IMR-90 (cell line): Measurements from ENCODE around the gene PYCR2. TPM values are rescaled to one million over a fixed set of nuclear protein-coding genes. Genes with fewer than 3 reads are reported as not detected.

Experiments used
- ATAC-seq: fragments of 200-7000 bp; cut with Tn5 transposase; 2 replicates; pipeline ENCODE4 v1.9.1; 2020; ENCODE audit warnings: low read depth, mild to moderate bottlenecking, moderate library complexity
- BruUV-seq: library from RNA; stranded (reverse); fragments of 400-500 nt; replicated peaks from 2 replicates; lab custom pipeline; 2021; lab: Mats Ljungman, UMichigan
- CTCF ChIA-PET: fragments of 300-600 bp; formaldehyde crosslinking; extraction: SDS; loops from one replicate; lab custom pipeline; 2021; ENCODE audit warnings: antibody characterized with exemption; lab: Yijun Ruan, JAX
- POLR2A ChIA-PET: fragments of 300-600 bp; sonication (Branson Sonifier 250); formaldehyde crosslinking; loops from one replicate; lab custom pipeline; 2022; ENCODE audit warnings: antibody characterized with exemption; ENCODE audit not compliant: unreplicated experiment; lab: Charles Lee
- DNase-seq: peaks from one replicate; pipeline ENCODE4 v3.0.0; 2013
- H2AFZ ChIP-seq: replicated peaks from 2 replicates; pipeline ENCODE3; 2013; ENCODE audit warnings: low read length, mild to moderate bottlenecking; ENCODE audit not compliant: poor library complexity
- H2AK5ac ChIP-seq: 2 replicates; pipeline ENCODE4 v1.6.1; 2013; ENCODE audit warnings: low read depth, low read length, inconsistent platforms
- H2AK9ac ChIP-seq: replicated peaks from 2 replicates; pipeline ENCODE3; 2013; ENCODE audit warnings: mild to moderate bottlenecking, low read depth, low read length, moderate library complexity; ENCODE audit not compliant: poor library complexity
- H2BK120ac ChIP-seq: 2 replicates; pipeline ENCODE4 v1.6.1; 2013; ENCODE audit warnings: low read depth, low read length, inconsistent platforms
- H2BK15ac ChIP-seq: 3 replicates; pipeline ENCODE4 v1.6.1; 2013; ENCODE audit warnings: low read depth, low read length, inconsistent platforms
- H2BK20ac ChIP-seq: 2 replicates; pipeline ENCODE4 v1.6.1; 2013; ENCODE audit warnings: low read depth, mild to moderate bottlenecking, inconsistent platforms, low read length, moderate library complexity
- H2BK5ac ChIP-seq: 2 replicates; pipeline ENCODE4 v1.6.1; 2013; ENCODE audit warnings: mild to moderate bottlenecking, low read depth, low read length, inconsistent platforms; ENCODE audit not compliant: poor library complexity, severe bottlenecking
- H3K14ac ChIP-seq: replicated peaks from 2 replicates; pipeline ENCODE4 v1.6.1; 2013; ENCODE audit warnings: low read depth, low read length, inconsistent platforms
- H3K18ac ChIP-seq: 2 replicates; pipeline ENCODE4 v1.6.1; 2013; ENCODE audit warnings: low read depth, low read length, control low read depth
- H3K23ac ChIP-seq: 2 replicates; pipeline ENCODE4 v1.6.1; 2013; ENCODE audit warnings: low read depth, low read length, inconsistent platforms
- H3K27ac ChIP-seq: 2 replicates; pipeline ENCODE4 v1.5.1; 2013; ENCODE audit warnings: mild to moderate bottlenecking, control low read depth, low read length; ENCODE audit not compliant: insufficient read depth
- H3K27me3 ChIP-seq: 2 replicates; pipeline ENCODE4 v1.6.1; 2013; ENCODE audit warnings: low read length; ENCODE audit not compliant: control insufficient read depth, insufficient read depth
- H3K36me3 ChIP-seq: 2 replicates; pipeline ENCODE4 v1.6.1; 2013; ENCODE audit warnings: low read length, mixed read lengths; ENCODE audit not compliant: control insufficient read depth, insufficient read depth
- H3K4ac ChIP-seq: 2 replicates; pipeline ENCODE4 v1.6.1; 2013; ENCODE audit warnings: low read depth, low read length, inconsistent platforms
- H3K4me1 ChIP-seq: 2 replicates; pipeline ENCODE4 v1.6.1; 2013; ENCODE audit warnings: low read length, mixed read lengths; ENCODE audit not compliant: control insufficient read depth, insufficient read depth
- H3K4me2 ChIP-seq: 2 replicates; pipeline ENCODE4 v1.6.1; 2013; ENCODE audit warnings: low read depth, mild to moderate bottlenecking, control low read depth, low read length, moderate library complexity
- H3K4me3 ChIP-seq: 2 replicates; pipeline ENCODE4 v1.5.1; 2013; ENCODE audit warnings: low read depth, mild to moderate bottlenecking, control low read depth, low read length, moderate library complexity; ENCODE audit not compliant: insufficient read depth
- H3K56ac ChIP-seq: 2 replicates; pipeline ENCODE4 v1.6.1; 2013; ENCODE audit warnings: low read length, inconsistent platforms; ENCODE audit not compliant: insufficient read depth; ENCODE audit errors: extremely low read depth
- H3K79me1 ChIP-seq, 2 experiments: 2 replicates each; pipeline ENCODE4 v1.6.1; 2013; ENCODE audit warnings: low read length in 2 of 2, inconsistent platforms in 1 of 2, low read depth in 1 of 2
- H3K9ac ChIP-seq: 2 replicates; pipeline ENCODE4 v1.6.1; 2013; ENCODE audit warnings: low read depth, low read length, control low read depth
- H3K9me1 ChIP-seq: 2 replicates; pipeline ENCODE4 v1.6.1; 2013; ENCODE audit warnings: low read length, inconsistent platforms; ENCODE audit not compliant: insufficient read depth
- H3K9me3 ChIP-seq: 2 replicates; pipeline ENCODE4 v1.6.1; 2013; ENCODE audit warnings: low read length; ENCODE audit not compliant: control insufficient read depth, insufficient read depth
- H4K20me1 ChIP-seq: 2 replicates; pipeline ENCODE4 v1.6.1; 2013; ENCODE audit warnings: low read length, inconsistent platforms; ENCODE audit not compliant: insufficient read depth
- H4K5ac ChIP-seq: 2 replicates; pipeline ENCODE4 v1.6.1; 2013; ENCODE audit warnings: mild to moderate bottlenecking, low read depth, low read length, control low read depth
- H4K8ac ChIP-seq, 2 experiments: 2 replicates each; pipeline ENCODE4 v1.6.1; 2013; ENCODE audit warnings: low read depth in 2 of 2, low read length in 2 of 2, control low read depth in 1 of 2, inconsistent platforms in 1 of 2
- H4K91ac ChIP-seq: 2 replicates; pipeline ENCODE4 v1.6.1; 2013; ENCODE audit warnings: low read depth, low read length, inconsistent platforms; ENCODE audit not compliant: insufficient read depth
- BHLHE40 ChIP-seq: fragments of 150-350 bp; IDR thresholded peaks from 2 replicates; pipeline ENCODE4 v1.6.1; 2016; ENCODE audit warnings: mild to moderate bottlenecking, low read depth, low read length
- CEBPB ChIP-seq: IDR thresholded peaks from 2 replicates; pipeline ENCODE4 v1.6.1; 2012; ENCODE audit warnings: low read depth, low read length, improper control_type of control experiment
- CHD1 ChIP-seq: IDR thresholded peaks from 2 replicates; pipeline ENCODE4 v1.6.1; 2012; ENCODE audit warnings: low read depth, low read length, improper control_type of control experiment
- CTCF ChIP-seq: conservative IDR thresholded peaks from 2 replicates; pipeline ENCODE4 v1.5.1; 2012; ENCODE audit warnings: mild to moderate bottlenecking, low read depth, low read length, improper control_type of control experiment
- ELK1 ChIP-seq: fragments of 150-350 bp; IDR thresholded peaks from 2 replicates; pipeline ENCODE4 v1.6.1; 2016; ENCODE audit warnings: low read depth, mild to moderate bottlenecking, low read length, moderate library complexity, borderline replicate concordance
- FOS ChIP-seq: fragments of 150-350 bp; IDR thresholded peaks from 2 replicates; pipeline ENCODE4 v1.6.1; 2016; ENCODE audit warnings: low read depth, low read length
- MAFK ChIP-seq: IDR thresholded peaks from 2 replicates; pipeline ENCODE4 v1.6.1; 2012; ENCODE audit warnings: low read depth, low read length, improper control_type of control experiment
- MAZ ChIP-seq: IDR thresholded peaks from 2 replicates; pipeline ENCODE4 v1.6.1; 2012; ENCODE audit warnings: low read depth, mild to moderate bottlenecking, low read length, improper control_type of control experiment, moderate library complexity, borderline replicate concordance
- MXI1 ChIP-seq: IDR thresholded peaks from 2 replicates; pipeline ENCODE4 v1.6.1; 2012; ENCODE audit warnings: low read depth, mild to moderate bottlenecking, low read length, moderate library complexity, borderline replicate concordance
- NFE2L2 ChIP-seq: fragments of 150-350 bp; IDR thresholded peaks from 2 replicates; pipeline ENCODE4 v1.6.1; 2016; ENCODE audit warnings: low read depth, mild to moderate bottlenecking, low read length
- POLR2A ChIP-seq: IDR thresholded peaks from 2 replicates; pipeline ENCODE4 v1.6.1; 2012; ENCODE audit warnings: mild to moderate bottlenecking, low read depth, low read length
- RAD21 ChIP-seq: IDR thresholded peaks from 2 replicates; pipeline ENCODE4 v1.6.1; 2012; ENCODE audit warnings: low read length, improper control_type of control experiment
- RCOR1 ChIP-seq: IDR thresholded peaks from 2 replicates; pipeline ENCODE4 v1.6.1; 2012; ENCODE audit warnings: mild to moderate bottlenecking, low read length, improper control_type of control experiment; ENCODE audit not compliant: insufficient replicate concordance
- RFX5 ChIP-seq: IDR thresholded peaks from 2 replicates; pipeline ENCODE4 v1.8.0; 2012; ENCODE audit warnings: low read depth, mild to moderate bottlenecking, low read length, moderate library complexity
- SMC3 ChIP-seq: fragments of 150-350 bp; IDR thresholded peaks from 2 replicates; pipeline ENCODE4 v1.6.1; 2016; ENCODE audit warnings: low read depth, mild to moderate bottlenecking, antibody characterized with exemption, low read length, moderate library complexity
- USF2 ChIP-seq: fragments of 150-350 bp; IDR thresholded peaks from 2 replicates; pipeline ENCODE4 v1.6.1; 2017; ENCODE audit warnings: mild to moderate bottlenecking, antibody characterized with exemption, low read length, low read depth
- WGBS, 2 experiments: methylation state at CpG; one replicate each; pipeline versions ENCODE4 v1.1.5 to v1.1.7; 2013; ENCODE audit warnings: missing lambda C conversion rate in 2 of 2; ENCODE audit not compliant: insufficient read length in 1 of 2; ENCODE audit errors: extremely low coverage in 2 of 2; 5-methylcytosine and 5-hydroxymethylcytosine counted together
- dilution Hi-C: fragments of 300-500 bp; cut with HindIII; formaldehyde crosslinking; loops from one replicate; pipeline ENCODE4 v1.14.3; 2018; ENCODE audit warnings: low sequenced_read_pairs; ENCODE audit not compliant: unreplicated experiment
- in situ Hi-C: fragments of 300-500 bp; cut with MboI; formaldehyde crosslinking; loops from 3 replicates; pipeline ENCODE4 v1.14.3; 2019; ENCODE audit warnings: low sequenced_read_pairs, inconsistent platforms, mixed read lengths
- intact Hi-C: fragments of 100-400 bp; cut with micrococcal nuclease; formaldehyde crosslinking; loops from 2 replicates; pipeline ENCODE4 v1.10.0; 2022
- polyA plus RNA-seq, 3 experiments: library from polyadenylated mRNA; depleted of rRNA; stranded (reverse); fragments of >200 nt; gene quantifications; 2 replicates each; pipeline ENCODE4 v1.2.3, GENCODE V29; 2012; ENCODE audit warnings: low replicate concordance in 1 of 3
- total RNA-seq: library from RNA; depleted of rRNA; stranded (reverse); fragments of >200 nt; gene quantifications from 2 replicates; pipeline ENCODE4 v1.2.3, GENCODE V29; 2012

Gene PYCR2
- total and polyA plus RNA-seq, 2 of the 4 experiments (the other 2 are of a cell fraction) = 34.4 to 68.1 TPM

- Histone ChIP-seq H3K9me3 (no peaks in the 10 kb centered on the region), H3K4ac (no peak overlapping the region), H4K8ac (no peak overlapping the region), H3K36me3 (peaks cover 46% of the 10 kb centered on the region), H4K5ac (no peak overlapping the region), H2BK5ac (no peak overlapping the region), H3K9me1 (peaks cover 17% of the 10 kb centered on the region), H3K23ac (no peak overlapping the region), H4K20me1 (peaks cover 6% of the 10 kb centered on the region), H2BK15ac (no peak overlapping the region), H2AFZ (no peak overlapping the region), H3K4me2 (no peak overlapping the region), H4K91ac (no peak overlapping the region), H3K79me1 (peaks cover 0 to 22% of the 10 kb centered on the region in 2 experiments; a peak in 3 of 4 replicates), H3K4me1 (peaks cover 4% of the 10 kb centered on the region; the same call in 1 of the 2 replicates), H2BK20ac (no peak overlapping the region), H3K56ac (no peak overlapping the region), H3K27ac (no peak overlapping the region), H3K27me3 (no peaks in the 10 kb centered on the region), H2BK120ac (no peak overlapping the region), H2AK5ac (no peak overlapping the region), H3K4me3 (no peak overlapping the region), H3K14ac (no peak overlapping the region), H2AK9ac (no peak overlapping the region), H3K18ac (no peak overlapping the region), H3K9ac (no peak overlapping the region)
- BruUV-seq = no TSS peak
- dilution Hi-C loops (no loop called here), in situ Hi-C loops (no loop called here), intact Hi-C loops (no loop called here)
- no peak for ATAC-seq
- TF ChIP-seq USF2 (no peak), MAZ (no peak), NFE2L2 (no peak), RCOR1 (no peak), RAD21 (no peak), MAFK (no peak), RFX5 (no peak), FOS (no peak), CHD1 (no peak), ELK1 (no peak), POLR2A (no peak), CEBPB (no peak), BHLHE40 (no peak), SMC3 (no peak), MXI1 (no peak), CTCF (no peak)
- no CpG with 5 or more reads among the region's 3 CpGs for WGBS, 2 experiments
- CTCF ChIA-PET = interaction anchor here (0.6 kb wide), 1 partner anchor 64 kb away, joined by 5 read pairs; no protein-coding TSS in a partner anchor
- no peak for DNase-seq
- POLR2A ChIA-PET = no interaction called here
Measured at GRCh38 chr1:225870911-225871310, 53.1 kb downstream of the PYCR2 start.
